Measurements from ENCODE around the gene PLSCR4. TPM values are rescaled to one million over a fixed set of nuclear protein-coding genes. Genes with fewer than 3 reads are reported as not detected.

PLSCR4 gene
- total RNA-seq, 1 experiment from 2014 or later: 3.7 TPM

- DNase-seq (ENCODE audit: extremely low read depth, low read depth): peak; percentile 66
These were observed 87.3 kb downstream of the PLSCR4 start for GRCh38 chr3:146163584-146163983.

- no peak for DNase-seq (ENCODE audit: extremely low read depth, low read depth)
These were observed 88.3 kb downstream of the PLSCR4 start for GRCh38 chr3:146162561-146162960.

- no peak for DNase-seq (ENCODE audit: extremely low read depth, low read depth)
These were observed 89.3 kb downstream of the PLSCR4 start for GRCh38 chr3:146161663-146162002.

- DNase-seq (ENCODE audit: extremely low read depth, low read depth): peak; percentile 55
These were observed 89.8 kb downstream of the PLSCR4 start, which contains the start of gene PLOD2 for GRCh38 chr3:146160964-146161662. Gene PLOD2 (minus strand): TSS chr3:146161184. CDS start chr3:146160989, 195 bp downstream.

GRCh38 chr3:146160321-146160963, 90.5 kb downstream of the PLSCR4 start:
- peak; percentile 51 for DNase-seq (ENCODE audit: extremely low read depth, low read depth)

GRCh38 chr3:146159616-146160320, 91.1 kb downstream of the PLSCR4 start:
- DNase-seq (ENCODE audit: extremely low read depth, low read depth): no peak

GRCh38 chr3:146159037-146159436, 91.9 kb downstream of the PLSCR4 start:
- no peak for DNase-seq (ENCODE audit: extremely low read depth, low read depth)

GRCh38 chr3:146157325-146158060, 93.4 kb downstream of the PLSCR4 start:
- DNase-seq (ENCODE audit: extremely low read depth, low read depth): no peak

GRCh38 chr3:146156666-146157314, 94.1 kb downstream of the PLSCR4 start:
- no peak for DNase-seq (ENCODE audit: extremely low read depth, low read depth)

- no peak for DNase-seq (ENCODE audit: extremely low read depth, low read depth)
These were observed 94.8 kb downstream of the PLSCR4 start for GRCh38 chr3:146156095-146156494.

GRCh38 chr3:146154995-146155394, 95.9 kb downstream of the PLSCR4 start:
- DNase-seq (ENCODE audit: extremely low read depth, low read depth): no peak

GRCh38 chr3:146154316-146154715, 96.6 kb downstream of the PLSCR4 start:
- no peak for DNase-seq (ENCODE audit: extremely low read depth, low read depth)

- DNase-seq (ENCODE audit: extremely low read depth, low read depth): no peak
These were observed 97.5 kb downstream of the PLSCR4 start for GRCh38 chr3:146153429-146153828.

- DNase-seq (ENCODE audit: extremely low read depth, low read depth): no peak
These were observed 98.1 kb downstream of the PLSCR4 start for GRCh38 chr3:146152834-146153233.

GRCh38 chr3:146148468-146148931, 102.4 kb downstream of the PLSCR4 start:
- no peak for DNase-seq (ENCODE audit: extremely low read depth, low read depth)

- no peak for DNase-seq (ENCODE audit: extremely low read depth, low read depth)
These were observed 105.3 kb downstream of the PLSCR4 start for GRCh38 chr3:146145642-146146041.

GRCh38 chr3:146142757-146143156, 108.1 kb downstream of the PLSCR4 start:
- no peak for DNase-seq (ENCODE audit: extremely low read depth, low read depth)

All from NCI-H460 (cell line).